Liver (tissue), 3 donors: ENCODE results near the gene GPHN.

Source experiments
- EGR1 ChIP-seq, 2 donors: IDR thresholded peaks; 2 replicates each; pipeline ENCODE4 v1.6.1; 2016 to 2018; ENCODE audit warnings: antibody characterized with exemption in 2 of 2, low read depth in 2 of 2
- GABPA ChIP-seq, 2 donors: IDR thresholded peaks in 1 of 2; conservative IDR thresholded peaks in 1 of 2; 2 replicates each; pipeline ENCODE4 v1.6.1; 2016; ENCODE audit warnings: antibody characterized with exemption in 2 of 2, mild to moderate bottlenecking in 1 of 2, moderate library complexity in 1 of 2
- SP1 ChIP-seq: IDR thresholded peaks from 2 replicates; pipeline ENCODE4 v1.6.1; 2018; ENCODE audit warnings: antibody characterized with exemption, mild to moderate bottlenecking
- TAF1 ChIP-seq: conservative IDR thresholded peaks from 2 replicates; pipeline ENCODE4 v1.6.1; 2016; ENCODE audit warnings: antibody characterized with exemption, mild to moderate bottlenecking
- TF ChIP-seq, protein P1 (sequence below): fragments of 150-350 bp; IDR thresholded peaks from 2 replicates; pipeline ENCODE4 v1.5.1; 2017; ENCODE audit warnings: improper control_type of control experiment, low read depth, low read length; ENCODE audit not compliant: missing input control
- TF ChIP-seq, protein P2 (sequence below): IDR thresholded peaks from 2 replicates; pipeline ENCODE4 v1.6.1; 2016; ENCODE audit warnings: antibody characterized with exemption
- donor health status: healthy.
- donor health status: healthy.

DNA sequence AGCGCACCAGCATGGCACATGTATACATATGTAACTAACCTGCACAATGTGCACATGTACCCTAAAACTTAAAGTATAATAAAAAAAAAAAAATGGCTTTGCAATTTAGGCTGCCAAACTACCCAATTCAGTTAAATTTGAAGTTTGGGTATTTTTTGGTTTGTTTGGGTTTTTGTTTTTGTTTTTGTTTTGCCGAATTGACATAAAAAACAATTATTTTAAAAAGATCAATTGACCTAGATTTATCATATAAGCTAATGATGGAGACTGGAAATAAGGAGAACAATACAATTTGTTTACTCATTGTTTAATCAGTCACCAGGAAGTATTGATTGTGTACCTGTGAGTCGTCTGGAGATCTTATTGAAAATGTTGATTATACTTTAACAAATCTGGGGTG is 619.2 kb downstream of the GPHN start:
- TF ChIP-seq, protein P1, sequence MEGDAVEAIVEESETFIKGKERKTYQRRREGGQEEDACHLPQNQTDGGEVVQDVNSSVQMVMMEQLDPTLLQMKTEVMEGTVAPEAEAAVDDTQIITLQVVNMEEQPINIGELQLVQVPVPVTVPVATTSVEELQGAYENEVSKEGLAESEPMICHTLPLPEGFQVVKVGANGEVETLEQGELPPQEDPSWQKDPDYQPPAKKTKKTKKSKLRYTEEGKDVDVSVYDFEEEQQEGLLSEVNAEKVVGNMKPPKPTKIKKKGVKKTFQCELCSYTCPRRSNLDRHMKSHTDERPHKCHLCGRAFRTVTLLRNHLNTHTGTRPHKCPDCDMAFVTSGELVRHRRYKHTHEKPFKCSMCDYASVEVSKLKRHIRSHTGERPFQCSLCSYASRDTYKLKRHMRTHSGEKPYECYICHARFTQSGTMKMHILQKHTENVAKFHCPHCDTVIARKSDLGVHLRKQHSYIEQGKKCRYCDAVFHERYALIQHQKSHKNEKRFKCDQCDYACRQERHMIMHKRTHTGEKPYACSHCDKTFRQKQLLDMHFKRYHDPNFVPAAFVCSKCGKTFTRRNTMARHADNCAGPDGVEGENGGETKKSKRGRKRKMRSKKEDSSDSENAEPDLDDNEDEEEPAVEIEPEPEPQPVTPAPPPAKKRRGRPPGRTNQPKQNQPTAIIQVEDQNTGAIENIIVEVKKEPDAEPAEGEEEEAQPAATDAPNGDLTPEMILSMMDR, result no peak
- no peak for TF ChIP-seq GABPA (IDR thresholded peaks at IDR 0.05 in 1 of 2, conservative IDR thresholded peaks at IDR 0.05 in 1 of 2)
- TF ChIP-seq, protein P2, sequence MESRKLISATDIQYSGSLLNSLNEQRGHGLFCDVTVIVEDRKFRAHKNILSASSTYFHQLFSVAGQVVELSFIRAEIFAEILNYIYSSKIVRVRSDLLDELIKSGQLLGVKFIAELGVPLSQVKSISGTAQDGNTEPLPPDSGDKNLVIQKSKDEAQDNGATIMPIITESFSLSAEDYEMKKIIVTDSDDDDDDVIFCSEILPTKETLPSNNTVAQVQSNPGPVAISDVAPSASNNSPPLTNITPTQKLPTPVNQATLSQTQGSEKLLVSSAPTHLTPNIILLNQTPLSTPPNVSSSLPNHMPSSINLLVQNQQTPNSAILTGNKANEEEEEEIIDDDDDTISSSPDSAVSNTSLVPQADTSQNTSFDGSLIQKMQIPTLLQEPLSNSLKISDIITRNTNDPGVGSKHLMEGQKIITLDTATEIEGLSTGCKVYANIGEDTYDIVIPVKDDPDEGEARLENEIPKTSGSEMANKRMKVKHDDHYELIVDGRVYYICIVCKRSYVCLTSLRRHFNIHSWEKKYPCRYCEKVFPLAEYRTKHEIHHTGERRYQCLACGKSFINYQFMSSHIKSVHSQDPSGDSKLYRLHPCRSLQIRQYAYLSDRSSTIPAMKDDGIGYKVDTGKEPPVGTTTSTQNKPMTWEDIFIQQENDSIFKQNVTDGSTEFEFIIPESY, result no peak
- no peak for TF ChIP-seq SP1
- TF ChIP-seq TAF1, result no peak
- TF ChIP-seq EGR1 (IDR thresholded peaks at IDR 0.05; ENCODE audit: low read depth in 2 of 2), result no peak
